GM18526 (cell line): Measurements from ENCODE around the gene FBXL13.

Experiments used
- POLR2A ChIP-seq: IDR thresholded peaks from 3 replicates; pipeline ENCODE4 v1.6.1; 2011; ENCODE audit not compliant: insufficient read length; ENCODE audit errors: extremely low read depth

FBXL13 gene

DNA sequence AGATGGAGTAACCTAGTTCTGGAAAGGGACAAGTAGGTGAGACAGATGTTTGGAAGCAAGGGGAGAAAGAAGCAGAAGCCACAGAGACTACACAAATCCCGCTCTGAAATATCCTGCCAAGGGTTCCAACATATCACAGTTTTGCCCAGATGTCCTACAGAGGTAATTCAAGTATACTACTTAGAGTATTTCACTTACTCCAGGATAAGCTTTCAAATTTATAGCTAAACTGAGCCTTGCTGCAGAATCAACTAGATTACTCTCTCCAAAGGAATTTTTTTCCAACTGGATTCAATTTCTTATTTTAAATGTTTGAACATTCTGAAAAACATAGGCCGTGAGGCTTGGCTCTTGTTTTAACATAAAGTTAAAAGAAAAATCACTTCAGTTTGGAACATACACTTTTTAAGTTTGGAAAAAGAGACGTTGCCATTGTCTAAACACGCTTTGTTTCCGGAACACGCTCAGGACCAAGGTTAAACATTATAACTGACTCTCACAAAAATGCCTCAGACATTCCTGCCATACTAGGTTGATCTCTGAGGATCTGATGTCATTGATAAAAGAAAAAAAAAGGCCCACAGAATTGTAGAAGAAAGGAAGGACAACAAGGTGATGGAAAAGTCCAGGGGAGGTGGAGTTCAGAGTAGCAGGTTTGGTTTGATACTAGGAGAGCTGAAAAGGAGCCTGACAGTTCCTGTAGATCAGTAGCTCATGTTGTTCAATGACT lies 251.0 kb downstream of the FBXL13 start:
- no peak for TF ChIP-seq POLR2A

DNA sequence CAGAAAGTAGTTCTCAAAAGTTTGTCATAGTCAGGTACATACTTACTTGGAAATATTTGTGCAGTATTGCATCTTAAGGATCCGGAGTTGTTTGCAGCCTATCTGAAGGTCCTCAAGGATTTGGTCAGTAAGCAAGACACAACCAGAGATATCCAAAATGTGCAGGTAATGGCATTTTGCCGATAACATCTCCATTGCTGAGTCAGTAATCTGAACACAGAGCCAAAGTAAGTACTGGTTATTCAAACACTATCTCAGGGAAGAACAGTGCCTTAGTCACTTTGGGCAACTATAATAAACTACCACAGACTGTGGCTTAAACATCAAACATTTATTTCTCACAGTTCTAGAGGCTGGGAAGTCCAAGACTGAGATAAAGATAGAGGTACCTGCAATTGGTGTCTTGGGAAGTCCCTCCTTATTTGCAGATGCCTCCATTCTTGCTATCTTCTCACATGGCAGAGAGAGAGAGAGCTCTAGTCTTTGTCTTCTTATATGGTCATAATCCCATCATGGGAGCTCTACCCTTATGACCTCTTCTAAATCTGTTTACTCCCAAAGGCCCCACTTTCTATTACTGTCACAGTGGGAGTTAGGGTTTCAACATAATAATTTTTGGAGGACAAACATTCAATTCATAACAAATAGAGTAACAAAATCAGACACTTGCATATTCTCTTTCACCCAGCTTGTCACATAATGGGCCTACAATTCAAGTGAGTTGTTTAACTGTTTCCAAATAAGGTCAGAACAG lies 252.4 kb downstream of the FBXL13 start:
- TF ChIP-seq POLR2A, result no peak

DNA sequence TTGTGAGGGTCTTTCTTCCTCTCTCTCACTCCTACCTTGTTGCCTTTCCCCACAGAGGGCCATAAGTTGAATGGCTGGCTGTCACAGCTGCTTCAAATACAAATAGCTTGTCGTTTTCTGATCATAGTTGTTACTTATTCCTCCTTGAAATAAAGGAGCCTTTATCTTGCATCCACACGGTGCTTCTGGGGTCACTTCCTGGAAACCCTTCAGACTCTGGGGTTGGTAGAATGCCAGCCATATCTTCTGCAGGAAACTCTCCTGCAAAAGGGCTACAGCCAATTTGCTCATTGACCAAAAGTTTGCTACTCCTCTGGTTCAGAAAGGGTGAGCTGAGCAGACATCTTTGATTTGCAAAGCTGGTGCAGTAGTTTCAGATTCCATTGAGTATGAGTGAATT lies 255.4 kb downstream of the FBXL13 start:
- no peak for TF ChIP-seq POLR2A

DNA sequence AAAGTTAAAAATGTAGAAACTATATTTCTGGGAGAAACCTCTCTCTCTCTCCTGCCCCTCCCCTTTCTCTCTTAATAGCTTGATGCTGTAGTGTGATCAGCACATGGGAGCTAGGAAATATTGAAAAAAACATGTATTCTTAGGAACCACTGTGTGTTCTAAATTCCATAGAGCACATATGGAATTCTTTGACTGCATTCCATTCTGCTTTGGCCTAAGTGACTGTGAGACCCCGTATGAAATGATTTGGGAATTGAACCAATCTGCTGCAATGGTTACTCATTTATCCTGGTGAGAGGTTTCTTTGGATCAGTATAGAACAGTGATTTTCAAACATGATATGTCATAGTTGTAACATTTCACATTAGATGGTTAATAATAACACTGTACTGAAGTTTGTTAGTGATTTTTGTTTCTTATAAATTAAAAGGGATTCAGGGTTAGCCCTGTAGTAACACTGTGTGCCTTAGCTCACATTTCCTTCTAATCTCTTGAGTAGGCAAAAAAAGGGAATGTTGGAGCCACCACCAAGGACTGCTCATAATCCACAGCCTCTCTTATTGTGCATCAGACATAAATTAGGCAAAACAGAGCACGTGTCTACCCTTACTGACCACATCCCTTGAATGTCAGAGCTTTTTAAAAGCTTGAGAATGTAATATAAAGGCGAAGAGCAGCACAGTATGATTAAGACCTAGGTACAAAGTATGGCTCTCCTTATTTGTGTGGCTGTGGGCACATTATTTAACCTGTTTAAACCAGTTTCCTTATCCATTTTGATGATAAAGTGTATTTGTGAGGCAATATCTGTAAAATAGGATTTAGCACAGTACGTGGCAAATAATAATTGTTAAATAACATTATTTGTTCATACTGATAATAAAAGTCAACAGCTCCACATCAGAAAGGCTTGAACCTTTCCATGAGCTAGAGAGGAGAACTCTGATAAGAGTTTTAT lies 256.7 kb downstream of the FBXL13 start:
- TF ChIP-seq POLR2A, result no peak

- TF ChIP-seq POLR2A, result no peak
Measured at GRCh38 chr7:102814025-102814471, 260.5 kb downstream of the FBXL13 start.

- no peak for TF ChIP-seq POLR2A
Measured at GRCh38 chr7:102813191-102814024, 261.2 kb downstream of the FBXL13 start.

DNA sequence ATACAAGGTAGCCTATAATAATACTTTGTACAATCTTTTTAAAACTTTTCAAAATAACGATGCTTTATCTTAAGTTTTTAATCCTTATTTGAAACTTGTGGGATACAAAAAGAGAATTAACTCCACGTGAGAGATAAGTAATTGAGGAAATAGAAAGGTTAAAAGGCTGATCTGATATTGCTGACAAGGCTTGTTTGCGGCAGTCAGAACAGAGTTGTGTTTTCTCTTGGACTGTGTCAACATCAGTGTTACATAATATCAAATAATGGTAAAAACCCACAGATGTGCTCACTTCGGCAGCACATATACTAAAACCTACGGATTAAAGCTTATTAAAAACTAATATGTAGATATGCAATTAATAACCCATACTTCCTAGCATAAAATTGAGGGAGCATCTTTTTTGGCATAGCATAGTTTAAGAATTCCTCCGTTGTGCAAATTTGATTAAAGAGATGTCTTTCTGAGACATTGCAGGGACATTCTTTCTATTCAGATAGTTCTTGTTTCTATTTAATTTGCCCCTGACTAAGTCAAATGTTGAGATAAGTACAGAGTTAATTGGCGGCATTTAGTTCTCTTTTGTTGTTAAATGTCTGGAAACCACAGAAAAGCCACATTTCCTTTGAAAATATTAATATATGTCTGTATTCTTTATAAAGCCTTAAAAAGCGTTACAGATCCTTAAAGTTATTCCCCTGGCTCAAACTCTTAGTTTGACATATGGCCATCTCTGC lies 262.5 kb downstream of the FBXL13 start:
- no peak for TF ChIP-seq POLR2A

GRCh38 chr7:102810916-102811315 lies 263.7 kb downstream of the FBXL13 start:
- no peak for TF ChIP-seq POLR2A

- no peak for TF ChIP-seq POLR2A
Measured at GRCh38 chr7:102806613-102807012, 268.0 kb downstream of the FBXL13 start.
